HG02973 (cell line): Measurements from ENCODE around the gene TPST1.

ENCODE experiments used
- ATAC-seq: cut with Tn5 transposase; IDR thresholded peaks from one replicate; pipeline ENCODE4 v1.9.1; 2021; ENCODE audit warnings: moderate library complexity; ENCODE audit not compliant: unreplicated experiment

The TPST1 gene

GRCh38 chr7:66237906-66238772 is 33.0 kb downstream of the TPST1 start:
- no peak for ATAC-seq

GRCh38 chr7:66238773-66239466 is 33.8 kb downstream of the TPST1 start:
- no peak for ATAC-seq

- ATAC-seq, result no peak
Measured at GRCh38 chr7:66239467-66239856, 34.3 kb downstream of the TPST1 start.

GRCh38 chr7:66245008-66245407 is 39.9 kb downstream of the TPST1 start:
- no peak for ATAC-seq

- no peak for ATAC-seq
Measured at GRCh38 chr7:66246554-66247171, 41.5 kb downstream of the TPST1 start.

- no peak for ATAC-seq
Measured at GRCh38 chr7:66247380-66248078, 42.4 kb downstream of the TPST1 start.

- no peak for ATAC-seq
Measured at GRCh38 chr7:66250711-66251110, 45.6 kb downstream of the TPST1 start.

GRCh38 chr7:66255534-66256100 is 50.5 kb downstream of the TPST1 start:
- no peak for ATAC-seq

GRCh38 chr7:66256281-66256680 is 51.1 kb downstream of the TPST1 start:
- no peak for ATAC-seq

GRCh38 chr7:66257481-66257880 is 52.3 kb downstream of the TPST1 start:
- no peak for ATAC-seq

- no peak for ATAC-seq
Measured at GRCh38 chr7:66258409-66258808, 53.3 kb downstream of the TPST1 start.

GRCh38 chr7:66261941-66262340 is 56.8 kb downstream of the TPST1 start:
- ATAC-seq, result no peak

- ATAC-seq, result no peak
Measured at GRCh38 chr7:66263936-66264335, 58.8 kb downstream of the TPST1 start.

- ATAC-seq, result no peak
Measured at GRCh38 chr7:66265566-66265965, 60.4 kb downstream of the TPST1 start.

- no peak for ATAC-seq
Measured at GRCh38 chr7:66267249-66267648, 62.1 kb downstream of the TPST1 start.

- no peak for ATAC-seq
Measured at GRCh38 chr7:66269978-66270377, 64.8 kb downstream of the TPST1 start.

GRCh38 chr7:66272321-66272720 is 67.2 kb downstream of the TPST1 start:
- no peak for ATAC-seq

GRCh38 chr7:66276363-66276762 is 71.2 kb downstream of the TPST1 start:
- ATAC-seq, result no peak

GRCh38 chr7:66277492-66277891 is 72.4 kb downstream of the TPST1 start:
- ATAC-seq, result no peak

GRCh38 chr7:66279912-66280311 is 74.8 kb downstream of the TPST1 start:
- ATAC-seq, result no peak
